T1000 (cell line): ENCODE measurements around the gene BRD9.
"Not testable (repeated sequence)": the region's sequence is repeated elsewhere in the genome, so short reads cannot be mapped to it uniquely, and the experiment has no call there.

ENCODE experiments used
- DNase-seq: peaks from one replicate; lab custom pipeline; 2025; ENCODE audit warnings: mixed read lengths; lab: John Stamatoyannopoulos, UW

Gene BRD9

GRCh38 chr5:892394-893136, at the start of gene BRD9, which contains the start of gene TRIP13:
Gene BRD9, minus strand, starts transcription at chr5:892801. Its CDS starts 144 bp downstream, at chr5:892657.
Gene TRIP13, plus strand, starts transcription at chr5:892884. Its CDS starts 115 bp downstream, at chr5:892999.
- DNase-seq: peak; percentile 46

DNA sequence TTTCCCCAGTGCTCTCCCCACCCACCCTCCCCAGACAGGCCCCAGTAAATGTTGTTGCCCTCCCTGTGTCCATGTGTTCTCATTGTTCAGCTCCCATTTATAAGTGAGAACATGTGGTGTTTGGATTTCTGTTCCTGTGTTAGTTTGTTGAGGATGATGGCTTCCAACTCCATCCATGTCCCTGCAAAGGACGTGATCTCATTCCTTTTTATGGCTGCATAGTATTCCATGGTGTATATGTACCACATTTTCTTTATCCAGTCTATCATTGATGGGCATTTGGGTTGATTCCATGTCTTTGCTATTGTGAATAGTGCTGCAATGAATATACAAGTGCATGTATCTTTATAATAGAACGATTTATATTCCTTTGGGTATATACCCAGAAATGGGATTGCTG, 48.1 kb upstream of the BRD9 start:
- not testable (repeated sequence) for DNase-seq

DNA sequence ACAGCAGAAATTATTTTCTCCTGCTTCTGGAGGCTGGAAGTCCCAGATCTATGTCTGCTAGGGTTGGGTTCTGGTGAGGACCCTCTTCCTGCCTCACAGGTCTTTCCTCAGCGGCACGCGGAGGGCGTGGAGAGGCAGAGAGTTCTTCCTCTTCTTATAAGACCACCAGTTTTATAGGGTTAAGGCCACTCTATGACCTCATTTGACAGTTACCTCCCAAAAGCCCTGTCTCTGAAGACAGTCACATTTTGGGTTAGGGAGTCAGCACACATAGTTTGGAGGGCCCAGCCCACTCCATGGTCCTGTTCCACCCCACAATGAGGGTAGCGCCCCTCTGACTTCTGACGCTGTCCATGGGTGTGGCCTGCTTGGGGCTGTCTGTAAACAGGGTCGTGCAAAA, 46.8 kb upstream of the BRD9 start:
- no peak for DNase-seq

DNA sequence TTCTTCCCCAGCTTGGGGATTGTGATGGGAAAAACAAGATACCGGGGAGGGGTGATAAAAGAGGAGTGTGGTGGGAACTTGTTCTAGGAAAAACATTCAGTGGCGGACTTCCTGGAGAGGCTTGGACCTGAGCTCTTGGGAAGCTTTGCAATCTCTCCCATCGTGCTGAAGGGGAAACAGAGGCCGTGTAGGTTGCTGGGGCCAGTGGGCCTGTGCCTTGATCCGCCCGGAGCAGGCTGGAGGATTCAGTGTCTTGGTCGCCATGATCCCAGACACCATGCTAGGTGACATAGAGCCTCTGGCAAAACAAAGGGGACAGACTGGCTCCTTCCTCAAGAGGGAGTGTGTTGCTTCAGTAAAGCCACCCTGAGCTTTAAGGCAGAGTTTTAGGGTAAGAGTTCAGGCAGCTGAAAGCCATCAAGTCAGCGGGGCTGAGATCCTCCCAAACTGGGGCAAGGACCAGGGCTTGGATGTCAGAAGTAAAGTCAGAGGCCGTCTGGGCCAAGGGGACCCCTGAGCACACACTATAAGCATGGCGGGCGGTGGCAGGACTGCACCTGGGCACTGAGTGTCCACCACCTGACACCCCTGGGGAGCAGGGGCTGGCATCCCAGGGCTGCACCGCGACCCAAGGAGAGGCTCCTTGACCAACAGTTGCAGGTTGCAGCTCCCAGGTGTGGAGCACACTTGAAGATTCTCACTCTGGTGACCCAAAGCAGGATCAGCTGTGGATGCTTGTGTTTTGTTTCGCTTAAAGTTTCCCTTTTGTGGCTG, 44.7 kb upstream of the BRD9 start:
- no peak for DNase-seq

- DNase-seq: no peak
Observed at GRCh38 chr5:936149-937144, 43.8 kb upstream of the BRD9 start.

GRCh38 chr5:935510-936084, 43.0 kb upstream of the BRD9 start:
- no peak for DNase-seq

DNA sequence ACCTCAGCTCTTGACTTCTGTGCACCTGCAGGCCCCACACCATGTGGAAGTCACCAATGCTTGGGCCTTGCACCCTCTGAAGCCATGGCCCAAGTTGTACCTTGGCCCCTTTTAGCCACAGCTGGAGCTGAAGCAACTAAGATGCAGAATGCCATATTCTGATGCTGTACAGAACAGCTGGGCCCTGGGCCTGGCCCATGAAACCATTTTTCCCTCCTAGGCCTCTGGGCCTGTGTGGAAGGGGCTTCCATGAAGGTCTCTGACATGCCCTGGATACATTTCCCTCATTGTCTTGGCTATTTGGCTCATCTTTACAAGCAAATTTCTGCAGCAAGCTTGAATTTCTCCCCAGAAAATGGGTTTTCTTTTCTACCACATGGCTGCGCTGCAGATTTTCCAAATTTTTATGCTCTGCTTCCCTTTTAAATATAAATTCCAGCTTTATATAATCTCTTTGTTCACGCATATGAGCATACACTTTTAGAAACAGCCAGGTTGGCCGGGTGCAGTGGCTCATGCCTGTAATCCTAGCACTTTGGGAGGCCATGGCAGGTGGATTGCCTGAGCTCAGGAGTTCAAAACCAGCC, 41.9 kb upstream of the BRD9 start:
- not testable (repeated sequence) for DNase-seq

DNA sequence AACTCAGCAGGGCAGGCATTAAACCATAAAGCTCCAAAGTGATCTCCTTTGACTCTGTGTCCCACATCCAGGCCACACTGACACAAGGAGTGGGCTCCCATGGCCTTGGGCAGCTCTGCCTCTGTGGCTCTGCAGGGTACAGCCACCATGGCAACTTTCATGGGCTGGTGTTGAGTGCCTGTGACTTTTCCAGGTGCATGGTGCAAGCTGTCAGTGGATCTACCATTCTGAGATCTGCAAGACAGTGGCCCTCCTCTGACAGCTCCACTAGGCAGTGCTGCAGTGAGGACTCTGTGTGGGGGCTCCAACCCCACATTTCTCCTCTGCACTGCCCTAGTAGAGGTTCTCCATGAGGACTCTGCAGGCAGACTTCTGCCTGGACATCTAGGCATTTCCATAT, 41.4 kb upstream of the BRD9 start:
- not testable (repeated sequence) for DNase-seq

DNA sequence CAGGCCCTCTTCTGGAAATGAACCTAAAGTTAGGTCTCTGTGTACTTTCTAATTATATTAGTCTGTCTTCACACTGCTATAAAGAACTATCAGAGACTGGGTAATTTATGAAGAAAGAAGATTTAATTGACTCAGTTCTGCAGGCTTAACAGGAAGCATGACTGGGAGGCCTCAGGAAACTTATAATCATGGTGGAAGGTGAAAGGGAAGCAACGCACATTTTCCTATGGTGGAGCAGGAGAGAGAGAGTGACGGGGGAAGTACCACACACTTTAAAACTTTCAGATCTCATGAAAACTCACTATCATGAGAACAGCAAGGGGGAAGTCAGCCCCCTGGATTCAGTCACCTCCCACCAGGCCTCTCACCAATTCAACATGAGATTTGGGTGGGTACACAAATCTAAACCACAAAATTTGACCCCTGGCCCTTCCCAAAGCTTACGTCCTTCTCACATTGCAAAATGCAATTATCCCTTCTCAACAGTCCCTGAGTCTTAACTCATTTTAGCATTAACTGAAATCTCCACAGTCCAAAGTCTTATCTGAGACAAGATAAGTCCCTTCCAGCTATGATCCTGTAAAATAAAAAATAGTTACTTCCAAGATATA, 40.8 kb upstream of the BRD9 start:
- no peak for DNase-seq

DNA sequence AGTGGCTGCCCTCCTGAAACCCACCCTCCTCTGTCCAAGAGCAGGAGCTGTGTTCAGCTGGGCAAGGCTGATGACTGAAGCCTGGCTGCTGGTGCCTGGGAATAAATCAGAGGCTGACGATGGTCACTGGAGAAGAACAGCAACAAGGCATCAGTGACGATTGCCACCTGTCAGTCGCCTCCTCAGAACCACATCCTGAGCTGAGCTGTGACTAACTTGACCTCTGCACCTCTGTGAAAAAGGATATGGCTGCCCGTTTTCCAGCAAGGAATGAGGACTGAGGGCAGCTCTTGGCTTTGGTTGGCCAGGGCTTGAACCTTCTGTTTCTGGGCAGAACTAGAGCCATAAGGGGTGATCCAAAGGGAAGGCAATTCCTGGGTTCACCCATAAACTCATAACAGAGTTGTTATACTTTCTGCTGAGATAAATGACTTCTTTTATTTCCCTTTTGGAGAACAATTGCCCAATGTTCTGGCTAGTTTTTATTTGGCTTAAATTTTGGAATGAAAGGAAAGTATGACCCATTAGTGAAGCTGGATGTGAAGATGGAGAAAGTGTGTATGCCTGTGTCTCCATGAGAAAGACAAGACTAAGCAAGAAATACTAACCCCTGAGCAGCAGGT, 40.1 kb upstream of the BRD9 start:
- no peak for DNase-seq

- DNase-seq: no peak
Observed at GRCh38 chr5:932151-932627, 39.6 kb upstream of the BRD9 start.

- DNase-seq: no peak
Observed at GRCh38 chr5:931570-932145, 39.1 kb upstream of the BRD9 start.

DNA sequence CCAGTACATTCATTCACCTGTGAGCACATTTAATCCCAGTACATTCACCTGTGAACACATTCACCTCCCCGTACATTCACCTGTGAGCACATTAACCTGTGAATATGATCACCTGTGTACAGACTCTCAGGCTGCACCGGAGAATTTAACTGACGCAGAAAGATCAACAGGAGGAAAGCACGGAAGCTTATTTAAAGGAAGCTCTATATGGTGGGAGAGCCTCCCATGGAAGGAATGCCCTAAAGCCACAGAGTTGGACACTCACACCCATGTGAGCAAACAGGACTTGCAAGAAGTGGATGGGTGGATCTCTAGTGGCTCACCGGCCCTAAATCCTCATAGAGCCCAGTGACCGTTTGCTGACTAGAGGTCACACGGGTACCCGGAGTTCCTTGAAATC, 38.3 kb upstream of the BRD9 start:
- no peak for DNase-seq

DNA sequence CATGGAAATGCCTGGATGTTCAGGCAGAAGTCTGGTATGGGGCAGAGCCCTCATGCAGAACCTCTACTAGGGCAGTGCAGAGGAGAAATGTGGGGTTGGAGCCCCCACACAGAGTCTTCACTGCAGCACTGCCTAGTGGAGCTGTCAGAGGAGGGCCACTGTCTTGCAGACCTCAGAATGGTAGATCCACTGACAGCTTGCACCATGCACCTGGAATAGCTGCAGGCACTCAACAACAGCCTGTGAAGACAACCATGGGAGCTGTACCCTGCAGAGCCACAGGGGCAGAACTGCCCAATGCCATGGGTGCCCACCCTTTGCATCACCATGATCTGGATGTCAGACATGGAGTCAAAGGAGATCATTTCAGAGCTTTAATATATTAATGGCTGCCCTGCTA, 37.0 kb upstream of the BRD9 start:
- no peak for DNase-seq

DNA sequence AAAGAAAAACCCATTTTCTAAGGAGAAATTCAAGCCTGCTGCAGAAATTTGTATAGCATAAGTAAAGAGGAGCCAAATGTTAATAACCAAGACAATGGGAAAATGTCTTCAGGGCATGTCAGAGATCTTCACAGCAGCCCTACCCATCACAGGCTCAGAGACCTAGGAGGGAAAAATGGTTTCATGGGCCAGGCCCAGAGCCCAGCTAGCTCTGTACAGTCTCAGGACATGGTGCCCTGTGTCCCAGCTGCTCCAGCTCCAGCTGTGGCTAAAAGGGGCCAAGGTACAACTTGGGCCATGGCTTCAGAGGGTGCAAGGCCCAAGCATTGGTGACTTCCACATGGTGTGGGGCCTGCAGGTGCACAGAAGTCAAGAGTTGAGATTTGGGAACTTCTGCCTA, 36.6 kb upstream of the BRD9 start:
- DNase-seq: not testable (repeated sequence)

- no peak for DNase-seq
Observed at GRCh38 chr5:927172-928015, 34.8 kb upstream of the BRD9 start.

DNA sequence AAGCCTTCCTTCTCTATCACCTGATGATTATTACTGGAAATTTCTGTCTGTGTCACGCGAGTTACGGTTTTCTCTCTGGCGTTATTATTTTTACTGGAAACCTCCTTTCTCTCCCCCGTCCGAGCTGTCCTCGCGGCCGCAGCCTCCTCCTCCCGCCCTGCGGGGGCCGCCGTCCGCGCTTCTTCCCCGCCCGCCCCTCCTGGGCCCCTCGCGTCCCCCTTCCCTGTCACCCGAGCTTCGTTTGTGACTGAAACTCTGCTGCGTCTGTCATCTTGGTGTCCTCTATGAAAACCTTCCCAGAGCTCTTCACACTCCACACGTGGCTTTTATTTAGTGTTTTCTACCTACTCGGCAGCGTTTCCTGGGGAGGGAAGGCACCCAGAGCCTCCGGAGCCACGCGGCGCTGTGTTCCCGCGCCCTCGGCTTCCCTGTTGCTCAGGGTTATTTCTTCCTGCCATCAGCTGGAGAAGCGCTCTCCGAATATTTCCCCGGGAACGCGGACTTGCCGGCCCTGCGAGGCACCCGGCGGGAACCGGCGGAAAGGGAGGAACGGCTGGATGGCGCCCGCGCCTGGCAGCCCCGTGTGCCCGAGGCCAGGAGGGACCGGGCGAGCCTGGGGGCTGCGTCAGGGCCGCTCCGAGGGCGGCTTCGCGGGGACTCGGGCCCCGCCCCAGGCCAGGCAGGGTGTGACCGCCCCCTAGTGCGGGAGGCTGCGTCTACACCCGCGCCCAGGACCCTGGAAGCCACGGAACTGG, 34.0 kb upstream of the BRD9 start:
- DNase-seq: no peak

- peak; percentile 30 for DNase-seq
Observed at GRCh38 chr5:923281-923873, 30.8 kb upstream of the BRD9 start.
